Activated CD8-positive, alpha-beta T cell treated with anti-CD3 and anti-CD28 coated beads, Interleukin-2, amount 10 ng/mL, durations not matched to agents 7 days and 5 days (primary cell): Measurements from ENCODE around the gene ENAM. TPM values are rescaled to one million over a fixed set of nuclear protein-coding genes. Genes with fewer than 3 reads are reported as not detected.
A peak's percentile ranks its signal among the peaks of the same experiment; 100 is the strongest.
"Not testable (repeated sequence)": the region's sequence is repeated elsewhere in the genome, so short reads cannot be mapped to it uniquely, and the experiment has no call there.

ENCODE experiments used
- ATAC-seq: fragments of 150-1000 bp; cut with Tn5 transposase; one replicate; pipeline ENCODE4 v1.10.0; 2021; ENCODE audit warnings: moderate library complexity
- CTCF ChIA-PET: fragments of 350-600 bp; sonication (Branson Sonifier 250); formaldehyde crosslinking; loops from one replicate; lab custom pipeline; 2021; ENCODE audit warnings: antibody characterized with exemption; lab: Charles Lee
- POLR2A ChIA-PET: fragments of 350-600 bp; sonication (Branson Sonifier 250); formaldehyde crosslinking; loops from one replicate; lab custom pipeline; 2021; ENCODE audit warnings: antibody characterized with exemption; lab: Charles Lee
- DNase-seq: peaks from one replicate; pipeline ENCODE4 v3.0.0-alpha.2; 2020
- H3K27ac Mint-ChIP-seq: one replicate; pipeline ENCODE4 v1.8.0; 2021; ENCODE audit warnings: mild to moderate bottlenecking, mixed read lengths
- H3K27me3 Mint-ChIP-seq: one replicate; pipeline ENCODE4 v1.8.0; 2021; ENCODE audit warnings: low read depth, mixed read lengths
- H3K36me3 Mint-ChIP-seq: one replicate; pipeline ENCODE4 v1.8.0; 2021; ENCODE audit warnings: low read depth, mixed read lengths
- H3K4me1 Mint-ChIP-seq: one replicate; pipeline ENCODE4 v1.8.0; 2021; ENCODE audit warnings: low read depth, mixed read lengths
- H3K4me3 Mint-ChIP-seq: one replicate; pipeline ENCODE4 v1.8.0; 2021; ENCODE audit warnings: mild to moderate bottlenecking, mixed read lengths
- H3K9me3 Mint-ChIP-seq: one replicate; pipeline ENCODE4 v1.8.0; 2022; ENCODE audit warnings: mixed read lengths; ENCODE audit not compliant: insufficient read depth
- total RNA-seq, 2 experiments: library from RNA; stranded (reverse); gene quantifications; one replicate each; pipeline ENCODE4 v1.2.3, GENCODE V29; 2021

Gene ENAM
- total RNA-seq, 2 experiments from 2014 or later, result not detected

- ATAC-seq (no peak), DNase-seq (no peak)
- CTCF ChIA-PET, result no interaction called here
- Mint-ChIP-seq H3K27me3 (peaks cover 3% of the 10 kb centered on the region), H3K9me3 (no peaks in the 10 kb centered on the region), H3K4me3 (no peak overlapping the region), H3K27ac (no peak overlapping the region), H3K36me3 (no peaks in the 10 kb centered on the region), H3K4me1 (peaks cover 2% of the 10 kb centered on the region)
- POLR2A ChIA-PET, result no interaction called here
Measured at GRCh38 chr4:70630162-70630561, 1.6 kb downstream of the ENAM start.

GRCh38 chr4:70632028-70632427 is 3.5 kb downstream of the ENAM start:
- no peaks in the 10 kb centered on the region for H3K36me3 Mint-ChIP-seq
- ChIA-PET CTCF (no interaction called here), POLR2A (no interaction called here)

GRCh38 chr4:70634482-70634881 is 5.9 kb downstream of the ENAM start:
- H3K27ac Mint-ChIP-seq, result no peak overlapping the region
- H3K9me3 Mint-ChIP-seq, result no peaks in the 10 kb centered on the region
- POLR2A ChIA-PET, result no interaction called here
- CTCF ChIA-PET, result interaction anchor here (0.9 to 1.0 kb wide), 2 partner anchors 17 to 70 kb away, joined by 3 to 4 read pairs; no protein-coding TSS in a partner anchor
- H3K36me3 Mint-ChIP-seq, result no peaks in the 10 kb centered on the region
- DNase-seq (no peak), ATAC-seq (no peak)
- no peaks in the 10 kb centered on the region for H3K27me3 Mint-ChIP-seq
- no peak overlapping the region for H3K4me3 Mint-ChIP-seq
- peaks cover 2% of the 10 kb centered on the region for H3K4me1 Mint-ChIP-seq

More at GRCh38 chr4:70632028-70632427, 3.5 kb downstream of the ENAM start:
- no peak overlapping the region for H3K27ac Mint-ChIP-seq
- ATAC-seq (no peak), DNase-seq (no peak)
- H3K4me3 Mint-ChIP-seq, result no peak overlapping the region
- H3K4me1 Mint-ChIP-seq, result peaks cover 2% of the 10 kb centered on the region
- H3K27me3 Mint-ChIP-seq, result peaks cover 3% of the 10 kb centered on the region
- no peaks in the 10 kb centered on the region for H3K9me3 Mint-ChIP-seq

- ATAC-seq (no peak), DNase-seq (no peak)
- no peaks in the 10 kb centered on the region for H3K36me3 Mint-ChIP-seq
- H3K4me3 Mint-ChIP-seq, result no peak overlapping the region
- CTCF ChIA-PET, result no interaction called here
- no peaks in the 10 kb centered on the region for H3K27me3 Mint-ChIP-seq
- H3K9me3 Mint-ChIP-seq, result no peaks in the 10 kb centered on the region
- POLR2A ChIA-PET, result no interaction called here
- no peak overlapping the region for H3K27ac Mint-ChIP-seq
- H3K4me1 Mint-ChIP-seq, result peaks cover 2% of the 10 kb centered on the region
Measured at GRCh38 chr4:70637239-70637913, 8.8 kb downstream of the ENAM start.

- no peaks in the 10 kb centered on the region for H3K36me3 Mint-ChIP-seq
- CTCF ChIA-PET, result interaction anchor here (1.0 kb wide), 1 partner anchor 50 kb away, joined by 3 read pairs; no protein-coding TSS in a partner anchor
- peaks cover 2% of the 10 kb centered on the region for H3K27me3 Mint-ChIP-seq
- no peak for ATAC-seq
- H3K9me3 Mint-ChIP-seq, result no peaks in the 10 kb centered on the region
- no peak overlapping the region for H3K27ac Mint-ChIP-seq
- H3K4me1 Mint-ChIP-seq, result no peaks in the 10 kb centered on the region
- H3K4me3 Mint-ChIP-seq, result no peak overlapping the region
- DNase-seq, result no peak
- POLR2A ChIA-PET, result no interaction called here
Measured at GRCh38 chr4:70640192-70640591, 11.6 kb downstream of the ENAM start.

GRCh38 chr4:70650741-70651140 is 22.2 kb downstream of the ENAM start:
- POLR2A ChIA-PET, DNase-seq, H3K4me1 Mint-ChIP-seq, H3K36me3 Mint-ChIP-seq, H3K27ac Mint-ChIP-seq, ATAC-seq, H3K27me3 Mint-ChIP-seq, H3K4me3 Mint-ChIP-seq, H3K9me3 Mint-ChIP-seq: not testable (repeated sequence)
- CTCF ChIA-PET, result interaction anchor here (1.2 to 2.0 kb wide), 3 partner anchors 16 to 23 kb away, joined by 3 to 9 read pairs (median 8); partner anchors contain the start of genes ENAM and JCHAIN

GRCh38 chr4:70651864-70652506 is 23.4 kb downstream of the ENAM start:
- no peaks in the 10 kb centered on the region for H3K9me3 Mint-ChIP-seq
- peak; percentile 55 for ATAC-seq

GRCh38 chr4:70654605-70655011 is 26.1 kb downstream of the ENAM start:
- POLR2A ChIA-PET, result no interaction called here
- H3K27ac Mint-ChIP-seq, result no peak overlapping the region
- no peak for ATAC-seq
- CTCF ChIA-PET, result interaction anchor here (0.6 to 1.3 kb wide), 5 partner anchors 11 to 50 kb away, joined by 3 to 4 read pairs (median 3); partner anchors contain the start of gene JCHAIN
- H3K4me1 Mint-ChIP-seq, result peaks cover 14% of the 10 kb centered on the region
- H3K9me3 Mint-ChIP-seq, result no peaks in the 10 kb centered on the region
- no peaks in the 10 kb centered on the region for H3K36me3 Mint-ChIP-seq
- no peak overlapping the region for H3K4me3 Mint-ChIP-seq
- DNase-seq, result no peak
- peaks cover 15% of the 10 kb centered on the region for H3K27me3 Mint-ChIP-seq

More at GRCh38 chr4:70651864-70652506, 23.4 kb downstream of the ENAM start:
- Mint-ChIP-seq H3K27me3 (peaks cover 7% of the 10 kb centered on the region), H3K36me3 (no peaks in the 10 kb centered on the region), H3K27ac (no peak overlapping the region), H3K4me1 (peaks cover 8% of the 10 kb centered on the region), H3K4me3 (no peak overlapping the region)
- POLR2A ChIA-PET, result no interaction called here
- no peak for DNase-seq
- CTCF ChIA-PET, result interaction anchor here (0.6 to 2.0 kb wide), 50 partner anchors 8 to 1061 kb away, joined by 3 to 22 read pairs (median 4); partner anchors contain the start of genes ENAM, JCHAIN, MOB1B and RUFY3

- Mint-ChIP-seq H3K4me3 (no peak overlapping the region), H3K27me3 (peaks cover 15% of the 10 kb centered on the region), H3K36me3 (no peaks in the 10 kb centered on the region), H3K4me1 (peaks cover 24% of the 10 kb centered on the region), H3K9me3 (no peaks in the 10 kb centered on the region), H3K27ac (no peak overlapping the region)
- CTCF ChIA-PET, result interaction anchor here (1.3 to 1.9 kb wide), 3 partner anchors 9 to 353 kb away, joined by 3 to 6 read pairs (median 3); partner anchors contain the start of gene JCHAIN
- ATAC-seq (no peak), DNase-seq (no peak)
- POLR2A ChIA-PET, result no interaction called here
Measured at GRCh38 chr4:70657326-70657725, 28.8 kb downstream of the ENAM start.

- no peak overlapping the region for H3K27ac Mint-ChIP-seq
- no peak overlapping the region for H3K4me3 Mint-ChIP-seq
- no peaks in the 10 kb centered on the region for H3K9me3 Mint-ChIP-seq
- POLR2A ChIA-PET, result no interaction called here
- H3K27me3 Mint-ChIP-seq, result peaks cover 15% of the 10 kb centered on the region
- CTCF ChIA-PET, result interaction anchor here (0.7 to 1.3 kb wide), 2 partner anchors 18 to 29 kb away, joined by 3 to 4 read pairs; no protein-coding TSS in a partner anchor
- H3K36me3 Mint-ChIP-seq, result no peaks in the 10 kb centered on the region
- no peak for DNase-seq
- ATAC-seq, result no peak
- peaks cover 24% of the 10 kb centered on the region for H3K4me1 Mint-ChIP-seq
Measured at GRCh38 chr4:70658418-70658817, 29.9 kb downstream of the ENAM start.

GRCh38 chr4:70660106-70660505 is 31.6 kb downstream of the ENAM start:
- Mint-ChIP-seq H3K4me1 (peaks cover 24% of the 10 kb centered on the region), H3K27ac (peak overlapping the region; percentile 8), H3K4me3 (no peak overlapping the region), H3K36me3 (no peaks in the 10 kb centered on the region), H3K9me3 (no peaks in the 10 kb centered on the region), H3K27me3 (peaks cover 10% of the 10 kb centered on the region)
- no peak for DNase-seq
- no peak for ATAC-seq
- ChIA-PET CTCF (interaction anchor here (1.5 kb wide), 1 partner anchor 8 kb away, joined by 4 read pairs; no protein-coding TSS in a partner anchor), POLR2A (no interaction called here)
